Measurements from ENCODE around the gene KDM1B.
"Not testable (repeated sequence)": the region's sequence is repeated elsewhere in the genome, so short reads cannot be mapped to it uniquely, and the experiment has no call there.

KDM1B gene

GRCh38 chr6:18147160-18147559, 8.1 kb upstream of the KDM1B start:
- 0 out of 2 replicates have a peak, but pooled peaks cover 4% of the 10 kb centered on the region for H3K36me3 ChIP-seq

GRCh38 chr6:18147616-18148015, 7.6 kb upstream of the KDM1B start:
- Histone ChIP-seq H3K4me2 (no peak overlapping the region), H3K36me3 (0 out of 2 replicates have a peak, but pooled peaks cover 4% of the 10 kb centered on the region), H3K27me3 (no peaks in the 10 kb centered on the region), H3K9ac (no peak overlapping the region), H3K9me3 (no peaks in the 10 kb centered on the region), H3K4me1 (no peaks in the 10 kb centered on the region), H3K27ac (no peak overlapping the region), H4K20me1 (no peaks in the 10 kb centered on the region), H3K4me3 (no peak overlapping the region)
- TF ChIP-seq Cebpa-rat (IDR thresholded peaks at IDR 0.05) = no peak

More at GRCh38 chr6:18147160-18147559, 8.1 kb upstream of the KDM1B start:
- no peaks in the 10 kb centered on the region for H3K4me1 ChIP-seq
- no peak overlapping the region for H3K4me3 ChIP-seq
- no peaks in the 10 kb centered on the region for H3K27me3 ChIP-seq
- H3K4me2 ChIP-seq = no peak overlapping the region
- no peak for TF ChIP-seq Cebpa-rat (IDR thresholded peaks at IDR 0.05)
- H3K9ac ChIP-seq = no peak overlapping the region
- no peak overlapping the region for H3K27ac ChIP-seq
- H3K9me3 ChIP-seq = no peaks in the 10 kb centered on the region
- H4K20me1 ChIP-seq = no peaks in the 10 kb centered on the region

GRCh38 chr6:18148304-18149025, 6.8 kb upstream of the KDM1B start:
- Histone ChIP-seq H4K20me1 (no peaks in the 10 kb centered on the region), H3K9ac (no peak overlapping the region), H3K9me3 (no peaks in the 10 kb centered on the region), H3K27me3 (no peaks in the 10 kb centered on the region), H3K36me3 (0 out of 2 replicates have a peak, but pooled peaks cover 4% of the 10 kb centered on the region), H3K4me2 (no peak overlapping the region), H3K4me1 (no peaks in the 10 kb centered on the region), H3K4me3 (no peak overlapping the region), H3K27ac (no peak overlapping the region)
- TF ChIP-seq Cebpa-rat (IDR thresholded peaks at IDR 0.05) = no peak

- not testable (repeated sequence) for H3K9me3 ChIP-seq, H3K27ac ChIP-seq
Measured at GRCh38 chr6:18151391-18151790, 3.8 kb upstream of the KDM1B start.

GRCh38 chr6:18151801-18152200, 3.4 kb upstream of the KDM1B start:
- Histone ChIP-seq H3K27ac (no peak overlapping the region), H3K9ac (no peak overlapping the region), H3K27me3 (no peaks in the 10 kb centered on the region), H3K4me1 (peaks cover 19% of the 10 kb centered on the region), H3K36me3 (0 out of 2 replicates have a peak, but pooled peaks cover 4% of the 10 kb centered on the region), H4K20me1 (no peaks in the 10 kb centered on the region), H3K4me3 (no peak overlapping the region), H3K9me3 (no peaks in the 10 kb centered on the region), H3K4me2 (no peak overlapping the region)
- no peak for TF ChIP-seq Cebpa-rat (IDR thresholded peaks at IDR 0.05)

More at GRCh38 chr6:18151391-18151790, 3.8 kb upstream of the KDM1B start:
- H3K4me2 ChIP-seq, H3K36me3 ChIP-seq, H3K27me3 ChIP-seq, H4K20me1 ChIP-seq, H3K4me3 ChIP-seq, H3K9ac ChIP-seq: not testable (repeated sequence)
- peaks cover 16% of the 10 kb centered on the region for H3K4me1 ChIP-seq

- Histone ChIP-seq H3K9me3 (no peaks in the 10 kb centered on the region), H3K4me1 (peaks cover 19% of the 10 kb centered on the region), H4K20me1 (no peaks in the 10 kb centered on the region), H3K36me3 (0 out of 2 replicates have a peak, but pooled peaks cover under 1% of the 10 kb centered on the region), H3K4me3 (no peak overlapping the region), H3K27me3 (no peaks in the 10 kb centered on the region), H3K27ac (no peak overlapping the region), H3K9ac (no peak overlapping the region), H3K4me2 (no peak overlapping the region)
- TF ChIP-seq Cebpa-rat (IDR thresholded peaks at IDR 0.05) = no peak
Measured at GRCh38 chr6:18153311-18153703, 1.9 kb upstream of the KDM1B start.

- Histone ChIP-seq H3K4me2 (peak within 1 kb of the TSS; percentile 93), H3K36me3 (peaks cover 9% of the 10 kb centered on the region; the same call in 1 of the 2 replicates), H3K4me1 (peaks cover 19% of the 10 kb centered on the region), H3K9me3 (no peaks in the 10 kb centered on the region), H3K9ac (peak within 1 kb of the TSS; percentile 93), H3K27ac (peak within 1 kb of the TSS; percentile 94), H4K20me1 (no peaks in the 10 kb centered on the region), H3K27me3 (no peaks in the 10 kb centered on the region), H3K4me3 (peak within 1 kb of the TSS; percentile 100)
- no peak for TF ChIP-seq Cebpa-rat (IDR thresholded peaks at IDR 0.05)
Measured at GRCh38 chr6:18154507-18155149, 594 bp upstream of the KDM1B start, which contains the start of gene TPMT. Gene TPMT (minus strand): TSS chr6:18155077. CDS start chr6:18149127, 5,950 bp downstream.

- Histone ChIP-seq H3K27me3 (no peaks in the 10 kb centered on the region), H3K9me3 (no peaks in the 10 kb centered on the region), H3K4me2 (peak overlapping the region; percentile 93), H3K4me3 (peak overlapping the region; percentile 100), H4K20me1 (no peaks in the 10 kb centered on the region), H3K4me1 (peaks cover 19% of the 10 kb centered on the region), H3K9ac (peak overlapping the region; percentile 93), H3K36me3 (peaks cover 22% of the 10 kb centered on the region), H3K27ac (peak overlapping the region; percentile 94)
- TF ChIP-seq Cebpa-rat (IDR thresholded peaks at IDR 0.05) = no peak
Measured at GRCh38 chr6:18155864-18156421, 721 bp downstream of the KDM1B start.

- Histone ChIP-seq H3K9ac (no peak overlapping the region), H3K27ac (no peak overlapping the region), H3K9me3 (no peaks in the 10 kb centered on the region)
Measured at GRCh38 chr6:18160911-18161310, 5.7 kb downstream of the KDM1B start.

GRCh38 chr6:18161431-18161830, 6.2 kb downstream of the KDM1B start:
- no peak overlapping the region for H3K4me2 ChIP-seq
- peaks cover 3% of the 10 kb centered on the region for H3K4me1 ChIP-seq
- H3K9me3 ChIP-seq = no peaks in the 10 kb centered on the region; the same call in 1 of the 2 replicates
- H3K9ac ChIP-seq = no peak overlapping the region
- H4K20me1 ChIP-seq = no peaks in the 10 kb centered on the region
- TF ChIP-seq Cebpa-rat (IDR thresholded peaks at IDR 0.05) = no peak
- no peak overlapping the region for H3K4me3 ChIP-seq
- H3K27ac ChIP-seq = no peak overlapping the region
- H3K36me3 ChIP-seq = peaks cover 70% of the 10 kb centered on the region
- no peaks in the 10 kb centered on the region for H3K27me3 ChIP-seq

More at GRCh38 chr6:18160911-18161310, 5.7 kb downstream of the KDM1B start:
- Histone ChIP-seq H4K20me1 (no peaks in the 10 kb centered on the region), H3K4me3 (no peak overlapping the region), H3K4me2 (no peak overlapping the region), H3K36me3 (peaks cover 65% of the 10 kb centered on the region), H3K27me3 (no peaks in the 10 kb centered on the region), H3K4me1 (peaks cover 8% of the 10 kb centered on the region)
- TF ChIP-seq Cebpa-rat (IDR thresholded peaks at IDR 0.05) = no peak
